SU-DHL-6 (cell line): ENCODE results near the gene CHRM5.

Experiments
- EZH2phosphoT487 ChIP-seq: fragments of 200-600 bp; sonication (generic), shearing (Covaris generic); conservative IDR thresholded peaks from 2 replicates; pipeline ENCODE4 v1.6.1; 2018; ENCODE audit warnings: mild to moderate bottlenecking, antibody characterized with exemption, low read length, moderate library complexity, mixed read lengths
- TF ChIP-seq, protein P1 (sequence below): fragments of 200-600 bp; sonication (generic); IDR thresholded peaks from one replicate; pipeline ENCODE4 v1.5.1; 2017; ENCODE audit warnings: antibody characterized with exemption, mild to moderate bottlenecking, low read length, moderate library complexity; ENCODE audit not compliant: insufficient read depth, poor library complexity, severe bottlenecking

- TF ChIP-seq, protein P1, sequence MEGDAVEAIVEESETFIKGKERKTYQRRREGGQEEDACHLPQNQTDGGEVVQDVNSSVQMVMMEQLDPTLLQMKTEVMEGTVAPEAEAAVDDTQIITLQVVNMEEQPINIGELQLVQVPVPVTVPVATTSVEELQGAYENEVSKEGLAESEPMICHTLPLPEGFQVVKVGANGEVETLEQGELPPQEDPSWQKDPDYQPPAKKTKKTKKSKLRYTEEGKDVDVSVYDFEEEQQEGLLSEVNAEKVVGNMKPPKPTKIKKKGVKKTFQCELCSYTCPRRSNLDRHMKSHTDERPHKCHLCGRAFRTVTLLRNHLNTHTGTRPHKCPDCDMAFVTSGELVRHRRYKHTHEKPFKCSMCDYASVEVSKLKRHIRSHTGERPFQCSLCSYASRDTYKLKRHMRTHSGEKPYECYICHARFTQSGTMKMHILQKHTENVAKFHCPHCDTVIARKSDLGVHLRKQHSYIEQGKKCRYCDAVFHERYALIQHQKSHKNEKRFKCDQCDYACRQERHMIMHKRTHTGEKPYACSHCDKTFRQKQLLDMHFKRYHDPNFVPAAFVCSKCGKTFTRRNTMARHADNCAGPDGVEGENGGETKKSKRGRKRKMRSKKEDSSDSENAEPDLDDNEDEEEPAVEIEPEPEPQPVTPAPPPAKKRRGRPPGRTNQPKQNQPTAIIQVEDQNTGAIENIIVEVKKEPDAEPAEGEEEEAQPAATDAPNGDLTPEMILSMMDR = no peak
- TF ChIP-seq EZH2phosphoT487 = no peak
Observed at GRCh38 chr15:34079904-34080303, 111.6 kb downstream of the CHRM5 start.
